Hepatic stellate cell (primary cell): ENCODE measurements around the gene CNOT6.
A peak's percentile ranks its signal among the peaks of the same experiment; 100 is the strongest.

Source experiments
- DNase-seq: peaks from one replicate; pipeline ENCODE4 v3.0.0; 2011; ENCODE audit warnings: low spot score

The CNOT6 gene

DNA sequence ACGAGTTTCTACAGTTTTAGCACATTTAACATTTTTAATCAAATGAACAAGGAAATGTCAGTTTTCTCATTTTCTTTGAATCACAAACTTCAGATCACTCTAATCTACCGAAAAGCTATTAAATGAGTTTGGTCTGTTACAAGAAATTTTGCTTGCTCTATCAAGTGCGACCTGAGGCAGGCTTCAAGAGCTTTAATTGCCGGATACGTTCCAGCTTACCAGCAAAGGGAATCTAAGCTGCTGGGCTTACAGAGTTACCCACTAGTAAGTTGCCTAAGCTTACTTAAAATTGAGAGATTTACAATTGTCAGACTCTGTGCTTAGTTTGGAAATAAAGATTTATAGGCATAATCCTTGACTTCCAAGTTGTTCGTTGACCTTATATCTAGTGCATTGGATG is 86.5 kb downstream of the CNOT6 start:
- DNase-seq, result no peak

DNA sequence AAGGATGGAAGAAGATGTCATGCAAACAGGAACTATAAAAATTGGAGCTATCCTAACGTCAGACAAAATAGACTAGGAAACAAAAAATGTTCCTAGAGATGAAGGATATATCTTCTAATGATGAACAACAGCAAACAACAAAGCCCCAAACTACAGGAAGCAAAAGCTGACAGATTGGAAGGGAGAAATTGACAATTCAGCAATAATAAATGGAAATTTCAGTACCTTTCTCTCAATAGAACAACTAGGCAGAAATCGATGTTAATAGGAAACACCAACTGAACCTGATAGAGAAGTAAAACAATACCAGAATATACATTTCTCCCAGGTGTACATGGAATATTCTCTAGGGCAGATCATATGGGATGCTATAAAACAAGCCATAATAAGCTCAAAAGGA is 89.6 kb downstream of the CNOT6 start:
- DNase-seq, result no peak

DNA sequence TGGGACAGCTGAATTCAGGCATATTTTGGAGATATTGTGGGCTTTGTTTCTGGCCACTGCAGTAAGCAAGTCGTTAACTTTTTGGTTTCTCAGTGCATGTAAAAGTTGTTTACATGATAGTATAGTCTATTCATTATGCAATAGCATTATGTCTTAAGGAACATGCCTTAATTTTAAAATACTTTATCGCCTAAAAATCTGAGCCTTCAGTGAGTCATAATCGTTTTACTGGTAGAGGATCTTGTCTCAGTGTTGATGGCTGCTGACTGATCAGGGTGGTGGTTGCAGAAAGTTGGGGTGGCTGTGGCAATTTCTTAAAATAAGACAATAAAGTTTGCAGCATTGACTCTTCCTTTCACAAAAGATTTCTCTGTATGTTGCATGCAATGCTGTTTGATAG is 92.0 kb downstream of the CNOT6 start:
- DNase-seq, result no peak

DNA sequence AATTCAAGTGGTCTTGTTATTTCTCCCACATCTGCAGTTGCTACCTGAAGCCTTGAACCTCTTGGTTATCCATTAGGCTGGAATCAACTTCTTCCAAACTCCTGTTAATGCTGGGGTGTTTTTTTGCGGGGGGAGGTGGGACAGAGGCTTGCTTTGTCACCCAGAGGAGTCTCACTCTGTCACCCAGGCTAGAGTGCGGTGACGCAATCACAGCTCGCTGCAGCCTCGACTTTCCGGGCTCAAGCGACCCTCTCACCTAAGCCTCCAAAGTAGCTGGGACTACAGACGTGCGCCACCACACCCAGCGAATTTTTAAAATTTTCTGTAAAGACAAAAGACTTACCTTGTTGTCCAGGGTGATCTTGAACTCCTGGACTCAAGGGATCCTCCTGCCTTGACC is 92.7 kb downstream of the CNOT6 start:
- no peak for DNase-seq

DNA sequence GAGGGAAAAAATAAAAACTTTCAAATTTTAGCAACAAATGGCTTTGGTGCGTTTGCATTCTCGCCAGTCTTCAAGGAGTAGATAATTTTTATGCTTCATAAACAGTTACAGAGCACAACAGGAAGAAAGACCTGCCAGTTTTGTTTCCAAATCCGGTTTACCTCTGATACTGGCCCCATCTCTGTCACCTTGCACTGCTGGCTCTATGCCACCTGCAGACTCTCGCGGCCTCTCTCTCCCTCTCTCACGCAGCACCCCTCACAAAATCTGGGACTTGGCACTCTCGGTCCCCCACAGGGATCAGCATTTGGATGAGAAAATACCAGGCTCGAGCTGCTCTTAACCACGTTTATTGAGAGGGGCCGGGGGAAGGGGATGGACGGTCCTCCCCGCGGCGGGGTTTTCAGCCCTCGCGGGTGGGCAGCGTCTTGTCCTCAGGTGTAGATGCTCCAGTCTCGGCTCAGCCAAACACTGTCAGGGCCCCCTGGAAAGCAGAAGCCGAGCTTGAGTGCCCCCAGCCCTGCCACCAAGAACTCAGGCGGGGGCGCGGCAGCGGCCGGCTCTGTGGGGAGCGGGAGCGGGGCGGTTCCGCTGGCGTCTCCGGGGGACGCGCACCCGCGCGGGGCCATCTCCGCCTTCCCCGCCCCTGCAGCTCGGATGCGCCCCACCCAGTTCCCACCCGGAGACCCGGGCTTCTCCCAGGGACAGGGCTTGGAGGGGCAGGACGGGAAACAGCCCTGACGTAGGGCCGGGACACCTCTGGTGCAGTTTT is 95.8 kb downstream of the CNOT6 start:
- DNase-seq, result no peak

DNA sequence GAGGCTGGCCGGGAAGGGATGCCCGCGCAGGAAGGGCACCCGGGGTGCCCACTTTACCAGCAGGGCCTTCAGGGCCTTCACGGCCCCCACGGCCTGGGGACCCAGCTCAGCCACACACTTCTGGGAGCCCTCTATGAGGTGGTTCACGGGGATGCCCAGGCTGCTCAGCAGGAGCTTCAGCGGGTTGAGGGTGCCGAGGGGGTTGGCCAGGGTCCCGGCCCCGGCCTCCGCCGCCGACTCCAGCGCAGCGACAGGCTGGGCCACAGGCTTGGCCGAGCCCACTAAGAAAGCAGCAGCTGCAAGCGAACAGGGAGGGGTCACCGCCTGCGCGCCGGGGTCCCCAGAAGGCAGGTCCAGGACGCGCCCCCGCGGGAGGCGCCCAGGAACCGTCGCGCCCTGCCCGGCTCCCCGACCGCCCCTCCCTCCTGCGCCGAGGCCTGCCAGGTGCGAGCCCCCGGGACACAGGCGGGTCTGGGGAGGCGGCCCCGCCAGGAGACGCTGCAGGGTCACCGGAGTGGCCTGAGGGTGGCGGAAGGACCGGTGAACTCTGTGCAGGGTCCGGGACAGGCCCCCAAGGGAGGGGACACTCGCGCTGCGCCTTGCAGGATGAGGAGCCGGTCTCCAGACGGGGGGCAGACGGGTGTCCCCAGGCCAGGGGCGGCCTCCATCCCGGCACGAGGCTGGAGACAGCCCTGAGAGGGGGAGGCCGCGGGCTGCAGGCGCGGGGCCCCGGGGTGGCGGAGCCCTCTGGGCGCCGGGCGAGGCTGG is 96.5 kb downstream of the CNOT6 start:
- DNase-seq, result no peak

DNA sequence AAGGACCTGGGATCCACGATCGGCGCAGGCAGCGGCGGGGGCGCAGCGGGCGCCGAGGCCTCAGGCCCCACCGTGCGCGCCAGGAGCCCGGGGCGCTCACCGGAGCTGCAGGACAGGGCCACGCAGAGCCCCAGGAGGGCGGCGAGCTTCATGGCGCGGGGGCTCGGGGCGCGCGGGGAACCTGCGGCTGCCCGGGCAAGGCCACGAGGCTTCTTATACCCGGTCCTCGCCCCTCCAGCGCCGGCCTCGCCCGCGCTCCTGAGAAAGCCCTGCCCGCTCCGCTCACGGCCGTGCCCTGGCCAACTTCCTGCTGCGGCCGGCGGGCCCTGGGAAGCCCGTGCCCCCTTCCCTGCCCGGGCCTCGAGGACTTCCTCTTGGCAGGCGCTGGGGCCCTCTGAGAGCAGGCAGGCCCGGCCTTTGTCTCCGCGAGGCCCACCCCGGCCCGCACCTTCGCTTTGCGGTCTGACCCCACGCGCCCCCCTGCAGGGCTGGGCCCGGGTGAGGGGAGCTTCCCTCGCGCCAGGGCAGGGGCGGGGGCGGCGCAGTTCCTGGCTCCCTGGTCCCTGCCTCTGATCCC is 97.2 kb downstream of the CNOT6 start, which contains the start of gene SCGB3A1:
Gene SCGB3A1, minus strand, starts transcription at position 189 of the 577 bp plus-strand sequence. Its CDS starts 37 bp downstream, at position 152.
- DNase-seq, result no peak

DNA sequence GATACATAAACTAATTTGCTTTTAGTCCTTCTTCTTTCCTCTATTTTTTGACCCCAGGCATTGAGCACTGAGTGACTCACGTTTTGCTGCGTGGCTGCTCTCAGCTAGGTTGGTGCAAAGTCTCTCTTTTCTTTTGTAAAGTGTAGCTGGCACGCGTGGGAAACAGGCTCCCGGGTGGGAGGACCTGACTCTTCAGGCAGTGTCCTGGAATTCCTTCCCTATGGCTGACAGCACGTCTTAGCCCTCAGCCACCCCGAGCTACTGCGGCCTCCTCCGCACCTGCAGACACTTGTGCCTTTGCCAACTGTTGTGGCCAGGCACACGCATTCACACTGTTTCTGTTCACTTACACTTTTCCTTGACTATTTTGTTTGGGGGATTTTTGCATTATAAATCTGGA is 98.0 kb downstream of the CNOT6 start:
- DNase-seq, result no peak

DNA sequence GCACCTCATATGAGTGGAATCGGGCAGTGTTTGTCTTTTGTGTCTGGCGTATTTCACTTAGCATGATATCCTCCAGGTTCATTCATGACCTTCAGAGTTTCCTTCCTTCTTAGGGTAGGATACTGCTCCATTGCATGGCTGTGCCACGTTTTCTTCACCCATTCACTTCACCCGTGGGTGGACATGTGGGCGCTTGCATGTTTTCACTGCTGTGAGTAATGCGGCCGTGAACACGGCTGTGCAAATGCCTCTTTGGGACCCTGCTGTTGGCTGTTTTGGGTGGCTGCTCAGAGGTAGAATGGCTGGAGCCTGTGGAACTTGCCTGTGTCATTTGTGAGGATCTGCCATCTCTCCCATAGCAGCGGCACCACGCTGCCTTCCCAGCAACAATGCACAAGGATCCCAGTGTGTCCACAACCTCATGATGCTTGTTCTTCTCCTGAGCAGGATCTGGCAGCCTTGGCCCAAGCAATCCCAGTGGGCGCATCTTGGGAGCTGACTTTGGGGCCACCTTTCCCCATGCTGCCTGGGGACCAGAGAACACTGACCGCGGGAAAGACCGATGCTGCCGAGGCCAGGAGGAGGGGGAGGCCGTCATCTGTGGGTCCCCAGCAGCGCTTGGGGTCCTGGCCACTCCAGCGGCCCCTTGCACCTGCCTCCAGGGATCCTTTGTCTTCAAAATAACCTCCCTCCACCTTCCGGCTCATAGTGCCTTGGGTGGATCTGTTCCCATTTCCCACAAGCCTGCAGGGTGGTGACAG is 99.4 kb downstream of the CNOT6 start:
- no peak for DNase-seq

DNA sequence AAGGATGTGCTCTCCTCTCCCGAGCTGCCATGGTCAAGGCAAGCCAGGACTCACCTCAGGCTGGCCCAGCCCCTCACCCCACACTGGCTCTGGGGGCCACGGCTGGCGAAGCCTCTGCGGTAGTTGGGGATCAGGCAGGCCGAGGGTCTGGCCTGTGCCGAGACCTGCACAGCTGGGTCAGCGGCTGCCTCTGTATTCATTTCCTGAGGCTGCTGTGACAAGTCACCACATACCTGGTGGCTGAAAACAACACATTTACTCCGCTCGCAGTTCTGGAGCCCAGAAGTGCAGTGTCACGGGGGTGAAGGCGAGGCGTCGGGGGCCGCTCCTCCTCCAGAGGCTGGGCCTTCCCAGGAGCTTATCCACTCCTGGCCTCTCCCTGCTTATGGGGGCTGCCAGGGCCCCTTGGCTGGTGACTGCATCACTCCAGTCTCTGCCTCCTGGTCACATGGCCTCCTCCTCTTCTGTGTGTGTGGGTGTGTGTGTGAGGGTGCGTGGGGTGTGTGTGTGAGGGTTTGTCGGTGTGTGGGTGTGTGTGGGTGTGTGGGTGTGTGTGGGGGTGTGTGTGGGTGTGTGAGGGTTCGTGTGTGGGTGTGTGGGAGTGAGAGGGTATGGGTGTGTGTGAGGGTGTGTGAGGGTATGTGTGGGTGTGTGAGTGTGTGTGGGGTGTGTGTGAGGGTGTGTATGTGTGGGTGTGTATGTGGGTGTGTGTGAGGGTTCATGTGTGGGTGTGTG is 100.3 kb downstream of the CNOT6 start:
- no peak for DNase-seq

DNA sequence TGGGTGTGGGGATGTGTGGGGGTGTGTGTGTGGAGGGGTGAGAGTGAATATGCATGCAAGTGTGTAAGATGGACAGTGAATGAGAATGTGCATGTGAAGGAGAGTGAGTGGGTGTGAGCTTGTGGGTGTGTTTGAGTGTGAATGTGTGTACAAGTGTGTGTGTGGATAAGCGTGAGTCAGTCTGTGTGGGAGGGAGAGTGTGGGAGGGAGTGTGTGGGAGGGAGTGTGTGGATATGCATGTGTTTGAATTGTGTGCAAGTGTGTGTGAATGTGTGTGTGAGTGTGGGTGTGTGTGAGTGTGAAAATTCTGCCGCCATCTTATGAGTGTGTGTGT is 100.8 kb downstream of the CNOT6 start:
- no peak for DNase-seq

DNA sequence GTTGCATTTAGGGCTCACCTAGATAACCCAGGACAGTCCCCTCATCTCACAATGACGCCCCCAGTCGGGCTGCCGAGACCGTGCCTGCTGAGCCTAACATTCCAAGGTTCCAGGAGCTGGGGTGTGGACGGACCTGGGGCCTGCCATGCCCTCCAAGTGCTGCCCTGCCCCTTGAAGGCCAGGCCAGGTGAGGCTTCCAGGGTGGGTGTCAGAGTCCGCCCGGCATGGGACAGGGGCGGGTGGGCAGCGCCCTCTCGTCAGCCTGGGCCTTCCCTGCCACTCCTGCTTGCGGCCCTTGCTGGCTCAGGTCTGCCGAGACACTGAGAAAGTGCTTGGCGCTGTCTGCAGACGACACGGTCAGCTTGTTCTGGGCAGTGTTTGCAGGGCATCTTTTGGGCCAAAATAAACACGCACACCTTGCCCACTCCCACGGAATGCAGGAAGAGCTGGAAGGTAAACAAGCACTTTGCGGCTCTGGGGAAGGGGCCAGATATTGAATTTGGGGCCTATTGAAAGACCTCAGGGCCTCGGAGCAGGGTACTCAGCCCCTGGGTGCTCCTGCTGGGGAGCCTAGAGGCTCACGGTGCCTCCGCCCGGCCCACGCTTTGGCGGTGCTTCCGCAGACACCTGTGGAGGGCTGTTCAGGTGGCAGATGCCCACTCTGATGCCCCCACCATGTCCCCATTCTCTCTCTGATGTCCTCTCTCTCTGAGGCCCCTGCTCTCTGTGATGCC is 101.4 kb downstream of the CNOT6 start:
- DNase-seq, result no peak

DNA sequence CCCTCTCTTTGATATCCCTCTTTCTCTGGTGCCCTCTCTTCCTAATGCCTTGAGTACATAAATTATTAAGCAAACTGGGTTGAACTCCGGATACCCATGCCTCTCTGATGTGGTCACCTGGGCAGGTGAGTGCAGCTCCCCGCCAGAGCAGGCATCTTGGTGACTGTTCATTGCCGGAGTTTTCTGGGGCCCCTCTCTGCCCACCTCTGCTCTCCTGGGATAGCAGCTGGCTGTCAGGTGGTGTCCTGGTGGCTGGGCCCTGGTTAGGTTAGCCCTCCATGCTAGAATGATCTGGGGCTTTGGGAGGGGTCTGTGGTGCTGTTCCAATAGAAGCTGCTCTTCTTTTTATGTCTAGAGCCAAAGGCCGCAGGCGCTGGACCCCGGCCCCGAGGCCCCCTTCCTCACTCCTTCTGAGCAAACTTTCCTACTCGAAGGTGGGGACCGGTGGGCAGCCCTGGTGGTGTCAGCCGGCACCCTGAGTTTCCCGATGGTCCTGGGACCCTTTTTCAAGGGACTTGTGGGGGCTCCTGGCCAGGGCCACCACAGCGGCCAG is 102.0 kb downstream of the CNOT6 start:
- no peak for DNase-seq

DNA sequence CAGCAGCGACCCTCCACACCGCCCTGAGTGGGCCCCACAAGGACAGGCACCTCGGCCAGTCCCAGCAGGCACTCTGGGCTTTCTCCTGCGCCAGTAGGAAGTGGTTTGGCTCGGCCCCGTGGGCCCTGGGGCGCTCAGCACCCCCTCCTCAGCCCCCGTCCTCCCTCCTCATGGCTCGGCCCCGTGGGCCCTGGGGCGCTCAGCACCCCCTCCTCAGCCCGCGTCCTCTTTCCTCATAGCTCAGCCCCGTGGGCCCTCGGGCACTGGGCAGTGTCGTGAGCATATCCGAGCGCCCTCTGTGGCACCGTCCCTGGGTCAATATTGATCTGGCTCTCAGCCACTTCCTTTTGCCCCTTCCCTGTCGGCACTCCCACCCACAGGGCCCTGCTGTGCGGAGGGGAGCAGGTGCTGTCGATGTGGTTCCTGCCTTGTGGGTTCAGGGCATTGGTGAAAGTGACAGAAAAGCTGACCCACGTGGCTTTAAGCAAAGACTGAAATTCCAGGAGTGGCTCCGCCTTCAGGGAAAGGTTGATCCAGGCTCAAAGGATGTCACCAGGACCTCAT is 102.6 kb downstream of the CNOT6 start:
- no peak for DNase-seq

DNA sequence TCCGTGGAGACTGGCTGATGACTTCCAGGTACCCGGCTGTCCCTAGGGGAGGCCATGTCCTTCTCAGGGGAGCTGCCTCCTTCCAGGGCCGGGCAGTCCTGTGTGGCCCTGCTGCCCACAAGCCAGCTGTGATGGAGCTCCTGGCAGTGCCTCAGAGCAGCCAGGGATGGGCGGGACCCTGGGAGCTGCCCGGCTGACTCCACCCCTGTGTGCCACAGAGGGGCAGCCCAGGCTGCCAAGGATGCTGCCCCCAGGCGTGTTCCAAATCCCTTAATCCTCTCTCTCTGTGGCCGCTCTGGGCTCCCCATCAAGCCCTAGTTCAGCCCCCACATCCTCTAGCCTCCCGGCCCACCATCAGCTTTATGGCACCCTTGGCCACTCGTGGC is 104.1 kb downstream of the CNOT6 start:
- DNase-seq, result peak; percentile 5

DNA sequence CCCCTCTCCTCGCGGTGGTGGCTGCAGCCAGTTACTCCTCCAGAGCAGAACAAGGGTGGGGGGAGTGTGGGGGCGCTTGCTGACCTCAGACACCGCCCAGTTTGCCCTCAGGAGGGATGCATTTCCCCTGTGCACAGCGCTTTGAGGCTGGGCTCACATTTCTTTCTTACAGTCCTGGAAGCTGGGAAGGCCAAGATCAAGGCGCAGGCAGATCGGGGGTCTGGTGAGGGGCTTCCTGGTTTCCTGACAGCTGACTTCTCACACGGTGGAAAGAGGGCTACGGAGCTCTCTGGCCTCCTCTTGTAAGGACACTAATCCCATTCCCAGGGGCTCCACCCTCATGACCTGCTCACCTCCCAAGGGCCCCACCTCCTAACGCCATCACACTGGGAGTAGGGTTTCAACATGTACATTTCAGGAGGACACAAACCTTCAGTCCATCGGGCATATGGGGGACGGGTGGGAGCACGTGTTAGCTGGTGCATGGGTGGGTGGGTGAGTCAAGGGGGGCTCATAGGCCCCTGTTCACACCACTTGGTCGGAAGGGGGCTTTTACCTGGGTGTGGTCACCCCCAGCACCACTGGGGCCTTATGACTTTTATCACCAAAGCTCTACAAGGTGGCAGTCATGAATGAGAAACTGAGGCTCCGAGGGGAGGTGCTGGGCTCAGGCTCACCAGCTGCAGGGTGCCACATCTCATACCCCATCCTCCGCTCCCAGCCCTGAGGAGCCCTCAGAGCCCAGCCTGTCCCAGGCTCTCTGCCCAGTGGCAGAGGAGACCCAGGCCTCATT is 104.8 kb downstream of the CNOT6 start:
- peak; percentile 2 for DNase-seq

DNA sequence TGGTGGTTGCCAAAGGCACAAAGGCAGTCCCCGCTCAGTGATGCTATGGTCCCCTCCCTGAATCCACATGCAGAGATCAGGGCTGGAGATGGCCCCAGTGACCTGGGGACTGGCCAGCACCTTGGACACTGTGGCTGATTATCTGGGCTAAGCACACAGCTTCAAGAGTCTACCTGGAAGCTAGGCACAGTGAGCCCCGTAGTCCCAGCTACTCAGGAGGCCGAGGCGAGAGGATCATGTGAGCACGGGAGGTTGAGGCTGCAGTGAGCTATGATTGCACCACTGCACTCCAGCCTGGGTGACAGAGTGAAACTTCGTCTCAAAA is 105.4 kb downstream of the CNOT6 start:
- DNase-seq, result peak; percentile 2

DNA sequence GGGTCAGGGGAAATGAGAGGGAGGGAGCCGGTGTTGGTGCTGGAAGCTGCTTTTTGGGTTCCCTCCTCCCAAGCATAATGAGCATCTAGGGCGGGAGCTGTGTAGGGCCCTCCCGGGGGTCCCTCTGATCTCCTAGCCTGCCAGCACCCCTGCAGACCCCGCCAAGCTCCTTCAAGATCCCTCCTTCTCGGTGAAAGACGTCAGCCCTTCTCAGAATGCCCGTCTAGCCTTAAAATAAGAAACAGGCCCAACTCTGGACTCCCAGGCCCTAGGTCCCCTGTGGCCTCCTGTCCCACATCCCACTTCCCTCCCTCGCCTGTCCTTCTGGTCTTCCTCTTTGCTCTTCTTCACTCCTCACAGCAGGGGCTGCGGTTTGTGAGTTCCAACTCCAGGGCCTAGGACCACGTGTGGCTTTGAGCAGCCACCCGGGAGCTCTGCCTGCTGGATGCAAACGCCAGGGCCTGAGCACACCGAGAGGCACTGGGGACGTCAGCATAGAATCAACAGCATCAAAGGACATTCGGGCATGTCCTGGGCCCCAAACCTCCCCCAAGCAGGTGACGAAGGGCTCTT is 105.9 kb downstream of the CNOT6 start:
- peak; percentile 12 for DNase-seq

DNA sequence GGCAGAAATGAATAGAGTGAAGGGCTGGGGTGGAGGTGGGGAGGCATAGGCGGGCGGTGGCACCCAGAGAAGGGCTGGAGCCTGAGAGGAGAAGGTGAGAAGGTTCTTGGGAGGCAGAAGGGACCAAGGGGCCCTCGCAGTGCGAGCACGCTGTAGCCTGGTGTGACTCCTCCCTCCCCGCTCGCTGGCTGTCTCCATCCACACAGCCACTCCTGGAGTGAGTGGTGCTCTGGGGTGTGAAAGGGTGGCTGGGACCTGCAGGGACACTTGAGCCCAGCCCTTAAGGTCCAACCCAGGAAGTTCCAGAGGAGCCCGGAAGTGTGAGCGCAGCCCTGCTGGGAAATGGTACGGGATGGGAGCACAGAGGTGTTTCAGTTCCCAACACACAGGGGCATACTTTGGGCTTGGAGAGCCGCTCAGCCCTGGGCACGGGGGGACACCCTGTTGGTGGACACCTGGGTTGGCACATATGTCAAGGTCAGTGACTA is 106.4 kb downstream of the CNOT6 start:
- DNase-seq, result peak; percentile 5
